Nephron progenitor cell (in vitro differentiated cells): Measurements from ENCODE around the gene SELENOT.

Experiments used
- DNase-seq: peaks from one replicate; pipeline ENCODE4 v3.0.0; 2021
- H3K27ac Mint-ChIP-seq: 2 replicates; pipeline ENCODE4 v1.8.0; 2021; ENCODE audit warnings: mild to moderate bottlenecking, moderate library complexity, mixed read lengths
- H3K27me3 Mint-ChIP-seq: 2 replicates; pipeline ENCODE4 v1.8.0; 2021; ENCODE audit warnings: mild to moderate bottlenecking, low read depth, mixed read lengths; ENCODE audit not compliant: poor library complexity
- H3K36me3 Mint-ChIP-seq: 2 replicates; pipeline ENCODE4 v1.8.0; 2021; ENCODE audit warnings: low read depth, mixed read lengths
- H3K4me1 Mint-ChIP-seq: 2 replicates; pipeline ENCODE4 v1.8.0; 2021; ENCODE audit warnings: mixed read lengths
- H3K4me3 Mint-ChIP-seq: 2 replicates; pipeline ENCODE4 v1.8.0; 2021; ENCODE audit warnings: mild to moderate bottlenecking, moderate library complexity, mixed read lengths
- H3K9me3 Mint-ChIP-seq: 2 replicates; pipeline ENCODE4 v1.8.0; 2021; ENCODE audit warnings: mild to moderate bottlenecking, moderate library complexity, mixed read lengths
- TF ChIP-seq, protein P1 (sequence below): fragments of 200-600 bp; sonication (generic); IDR thresholded peaks from 2 replicates; pipeline ENCODE4 v1.5.0; 2021; ENCODE audit warnings: antibody characterized with exemption

Gene SELENOT

DNA sequence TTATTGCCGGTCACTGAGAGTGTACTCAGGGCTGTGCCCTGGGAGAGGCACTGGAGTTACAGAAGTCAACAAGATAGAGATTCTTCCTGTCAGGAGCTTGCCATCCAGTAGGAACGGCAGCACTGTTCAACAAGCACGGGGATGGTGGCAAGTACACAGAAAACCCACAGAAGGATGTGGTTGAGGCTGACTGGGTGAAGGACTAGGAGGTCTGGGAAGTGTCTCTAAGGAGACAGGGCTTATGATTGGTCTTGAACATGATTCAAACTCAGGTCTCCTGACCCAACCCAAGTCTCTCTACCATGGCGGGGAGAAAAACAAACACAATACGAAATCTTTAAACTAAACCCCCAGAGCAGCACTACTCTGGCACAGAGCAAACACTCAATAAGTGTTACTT, 63.0 kb downstream of the SELENOT start:
- Mint-ChIP-seq H3K36me3 (no peaks in the 10 kb centered on the region), H3K4me3 (no peak overlapping the region), H3K4me1 (no peaks in the 10 kb centered on the region), H3K9me3 (no peaks in the 10 kb centered on the region), H3K27me3 (peaks cover 10% of the 10 kb centered on the region), H3K27ac (no peak overlapping the region)
- TF ChIP-seq, protein P1, sequence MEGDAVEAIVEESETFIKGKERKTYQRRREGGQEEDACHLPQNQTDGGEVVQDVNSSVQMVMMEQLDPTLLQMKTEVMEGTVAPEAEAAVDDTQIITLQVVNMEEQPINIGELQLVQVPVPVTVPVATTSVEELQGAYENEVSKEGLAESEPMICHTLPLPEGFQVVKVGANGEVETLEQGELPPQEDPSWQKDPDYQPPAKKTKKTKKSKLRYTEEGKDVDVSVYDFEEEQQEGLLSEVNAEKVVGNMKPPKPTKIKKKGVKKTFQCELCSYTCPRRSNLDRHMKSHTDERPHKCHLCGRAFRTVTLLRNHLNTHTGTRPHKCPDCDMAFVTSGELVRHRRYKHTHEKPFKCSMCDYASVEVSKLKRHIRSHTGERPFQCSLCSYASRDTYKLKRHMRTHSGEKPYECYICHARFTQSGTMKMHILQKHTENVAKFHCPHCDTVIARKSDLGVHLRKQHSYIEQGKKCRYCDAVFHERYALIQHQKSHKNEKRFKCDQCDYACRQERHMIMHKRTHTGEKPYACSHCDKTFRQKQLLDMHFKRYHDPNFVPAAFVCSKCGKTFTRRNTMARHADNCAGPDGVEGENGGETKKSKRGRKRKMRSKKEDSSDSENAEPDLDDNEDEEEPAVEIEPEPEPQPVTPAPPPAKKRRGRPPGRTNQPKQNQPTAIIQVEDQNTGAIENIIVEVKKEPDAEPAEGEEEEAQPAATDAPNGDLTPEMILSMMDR = no peak
- DNase-seq = no peak

DNA sequence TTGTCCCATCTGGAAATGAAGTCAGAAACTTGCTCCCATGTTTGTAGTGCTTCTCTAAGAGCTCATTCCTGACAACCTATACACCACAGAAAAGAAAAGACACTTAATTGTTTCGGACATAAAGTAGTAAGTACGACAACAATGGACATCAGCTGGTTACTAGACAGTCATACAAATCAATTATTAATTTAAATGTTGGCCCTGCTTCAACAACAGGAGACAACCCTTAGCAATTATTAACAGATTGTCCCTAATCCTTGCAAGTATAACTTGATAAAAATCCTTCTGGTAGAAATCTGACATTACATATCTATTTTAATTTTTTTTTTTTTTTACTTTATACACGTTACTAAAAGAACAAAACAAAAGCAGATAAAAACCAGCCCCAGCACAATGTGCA, 70.8 kb downstream of the SELENOT start:
- TF ChIP-seq, protein P1 = no peak
- peaks cover 7% of the 10 kb centered on the region for H3K27me3 Mint-ChIP-seq
- no peak overlapping the region for H3K4me3 Mint-ChIP-seq
- H3K9me3 Mint-ChIP-seq = peaks cover 23% of the 10 kb centered on the region
- H3K4me1 Mint-ChIP-seq = no peaks in the 10 kb centered on the region
- H3K36me3 Mint-ChIP-seq = peaks cover 9% of the 10 kb centered on the region
- no peak overlapping the region for H3K27ac Mint-ChIP-seq
- DNase-seq = no peak

DNA sequence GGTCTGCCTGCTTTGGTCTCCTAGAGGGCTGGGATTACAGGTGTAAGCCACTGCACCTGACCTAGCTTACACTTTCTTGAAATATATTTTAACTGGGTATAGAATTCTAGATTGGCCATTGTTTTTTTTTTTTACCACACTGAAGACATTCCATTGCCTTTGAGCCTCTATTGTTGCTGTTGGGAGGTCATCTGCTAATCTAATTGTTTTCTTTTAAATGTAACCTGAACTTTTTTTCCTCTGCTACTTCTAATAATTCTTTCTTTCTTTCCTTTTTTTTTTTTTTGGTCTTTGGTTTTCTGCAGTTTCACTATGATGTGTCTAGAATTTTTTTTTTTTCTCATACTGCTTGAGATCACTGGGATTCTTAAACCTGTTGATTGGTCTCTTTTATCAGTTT, 72.5 kb downstream of the SELENOT start:
- H3K9me3 Mint-ChIP-seq = peaks cover 23% of the 10 kb centered on the region
- H3K27ac Mint-ChIP-seq = no peak overlapping the region
- no peaks in the 10 kb centered on the region for H3K4me1 Mint-ChIP-seq
- H3K27me3 Mint-ChIP-seq = peaks cover 4% of the 10 kb centered on the region
- DNase-seq = no peak
- TF ChIP-seq, protein P1 = no peak
- peaks cover 9% of the 10 kb centered on the region for H3K36me3 Mint-ChIP-seq
- no peak overlapping the region for H3K4me3 Mint-ChIP-seq
